KMS-11 (cell line): ENCODE measurements around the gene AKR1C2.
"Not testable (repeated sequence)": the region's sequence is repeated elsewhere in the genome, so short reads cannot be mapped to it uniquely, and the experiment has no call there.

Experiments used
- H2AFZ ChIP-seq: fragments of 200-600 bp; sonication (generic); 2 replicates; pipeline ENCODE4 v1.6.1; 2016; ENCODE audit warnings: antibody characterized with exemption, mixed run types, low read depth
- H3K27ac ChIP-seq: fragments of 200-600 bp; sonication (generic); 2 replicates; pipeline ENCODE4 v1.6.1; 2016; ENCODE audit warnings: mild to moderate bottlenecking, mixed run types
- H3K27me3 ChIP-seq: fragments of 200-600 bp; sonication (generic); 2 replicates; pipeline ENCODE4 v1.6.1; 2017; ENCODE audit warnings: mild to moderate bottlenecking, low read depth, mixed run types, moderate library complexity; ENCODE audit not compliant: insufficient read depth
- H3K36me3 ChIP-seq: fragments of 200-600 bp; sonication (generic); 2 replicates; pipeline ENCODE4 v1.6.1; 2017; ENCODE audit warnings: mild to moderate bottlenecking, mixed run types; ENCODE audit not compliant: insufficient read depth
- H3K4me1 ChIP-seq: fragments of 200-600 bp; sonication (generic); 2 replicates; pipeline ENCODE4 v1.6.1; 2016; ENCODE audit warnings: mild to moderate bottlenecking, low read depth, mixed run types; ENCODE audit not compliant: poor library complexity, severe bottlenecking
- H3K4me2 ChIP-seq: fragments of 200-600 bp; sonication (generic); 2 replicates; pipeline ENCODE4 v1.7.0; 2016; ENCODE audit warnings: mild to moderate bottlenecking, mixed run types
- H3K4me3 ChIP-seq: fragments of 200-600 bp; sonication (generic); IDR thresholded peaks from 2 replicates; pipeline ENCODE4 v1.6.1; 2017; ENCODE audit warnings: low read depth, low read length, mixed read lengths; ENCODE audit not compliant: insufficient read depth
- H3K79me2 ChIP-seq: fragments of 200-600 bp; sonication (generic); 2 replicates; pipeline ENCODE4 v1.6.1; 2016; ENCODE audit warnings: low read depth, mixed run types; ENCODE audit not compliant: insufficient read depth
- H3K9ac ChIP-seq: fragments of 200-600 bp; sonication (generic); 2 replicates; pipeline ENCODE4 v1.6.1; 2016; ENCODE audit warnings: mild to moderate bottlenecking, mixed run types
- H4K20me1 ChIP-seq: fragments of 200-600 bp; sonication (generic); 2 replicates; pipeline ENCODE4 v1.6.1; 2016; ENCODE audit warnings: mild to moderate bottlenecking, mixed run types; ENCODE audit not compliant: insufficient read depth
- TF ChIP-seq, protein P1 (sequence below): fragments of 200-600 bp; sonication (generic); conservative IDR thresholded peaks from 2 replicates; pipeline ENCODE4 v1.6.1; 2017; ENCODE audit warnings: low read depth, mild to moderate bottlenecking, antibody characterized with exemption, low read length, moderate library complexity, mixed read lengths

Gene AKR1C2

GRCh38 chr10:5030989-5031388, 27.3 kb upstream of the AKR1C2 start:
- Histone ChIP-seq H4K20me1 (no peaks in the 10 kb centered on the region), H3K79me2 (no peaks in the 10 kb centered on the region), H3K36me3 (no peaks in the 10 kb centered on the region), H3K27ac (no peak overlapping the region), H3K4me1 (no peaks in the 10 kb centered on the region), H2AFZ (no peak overlapping the region), H3K9ac (no peak overlapping the region), H3K27me3 (no peaks in the 10 kb centered on the region), H3K4me3 (no peak overlapping the region), H3K4me2 (no peak overlapping the region)
- TF ChIP-seq, protein P1, sequence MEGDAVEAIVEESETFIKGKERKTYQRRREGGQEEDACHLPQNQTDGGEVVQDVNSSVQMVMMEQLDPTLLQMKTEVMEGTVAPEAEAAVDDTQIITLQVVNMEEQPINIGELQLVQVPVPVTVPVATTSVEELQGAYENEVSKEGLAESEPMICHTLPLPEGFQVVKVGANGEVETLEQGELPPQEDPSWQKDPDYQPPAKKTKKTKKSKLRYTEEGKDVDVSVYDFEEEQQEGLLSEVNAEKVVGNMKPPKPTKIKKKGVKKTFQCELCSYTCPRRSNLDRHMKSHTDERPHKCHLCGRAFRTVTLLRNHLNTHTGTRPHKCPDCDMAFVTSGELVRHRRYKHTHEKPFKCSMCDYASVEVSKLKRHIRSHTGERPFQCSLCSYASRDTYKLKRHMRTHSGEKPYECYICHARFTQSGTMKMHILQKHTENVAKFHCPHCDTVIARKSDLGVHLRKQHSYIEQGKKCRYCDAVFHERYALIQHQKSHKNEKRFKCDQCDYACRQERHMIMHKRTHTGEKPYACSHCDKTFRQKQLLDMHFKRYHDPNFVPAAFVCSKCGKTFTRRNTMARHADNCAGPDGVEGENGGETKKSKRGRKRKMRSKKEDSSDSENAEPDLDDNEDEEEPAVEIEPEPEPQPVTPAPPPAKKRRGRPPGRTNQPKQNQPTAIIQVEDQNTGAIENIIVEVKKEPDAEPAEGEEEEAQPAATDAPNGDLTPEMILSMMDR = no peak

GRCh38 chr10:5025461-5025881, 21.8 kb upstream of the AKR1C2 start:
- H2AFZ ChIP-seq, H3K4me1 ChIP-seq, H3K9ac ChIP-seq, H3K36me3 ChIP-seq, H3K4me3 ChIP-seq, H3K4me2 ChIP-seq, H3K79me2 ChIP-seq, H3K27ac ChIP-seq, H3K27me3 ChIP-seq, H4K20me1 ChIP-seq: not testable (repeated sequence)

GRCh38 chr10:5023177-5023805, 19.6 kb upstream of the AKR1C2 start:
- no peak overlapping the region for H3K27ac ChIP-seq
- H3K4me3 ChIP-seq = no peak overlapping the region
- no peak overlapping the region for H2AFZ ChIP-seq
- H3K4me1 ChIP-seq = peaks cover 4% of the 10 kb centered on the region
- no peak overlapping the region for H3K4me2 ChIP-seq
- H3K9ac ChIP-seq = no peak overlapping the region
- no peaks in the 10 kb centered on the region for H3K27me3 ChIP-seq
- H4K20me1 ChIP-seq = no peaks in the 10 kb centered on the region
- H3K79me2 ChIP-seq = no peaks in the 10 kb centered on the region
- H3K36me3 ChIP-seq = no peaks in the 10 kb centered on the region
- TF ChIP-seq, protein P1 = no peak

- H3K27me3 ChIP-seq, H3K36me3 ChIP-seq, H4K20me1 ChIP-seq, H3K4me2 ChIP-seq, H3K9ac ChIP-seq, H3K27ac ChIP-seq, H2AFZ ChIP-seq, H3K79me2 ChIP-seq, H3K4me1 ChIP-seq, H3K4me3 ChIP-seq: not testable (repeated sequence)
Observed at GRCh38 chr10:5021624-5022290, 18.1 kb upstream of the AKR1C2 start.

- H3K79me2 ChIP-seq, H3K36me3 ChIP-seq, H3K4me1 ChIP-seq, H3K27me3 ChIP-seq, H2AFZ ChIP-seq, H3K9ac ChIP-seq, H3K27ac ChIP-seq, H3K4me2 ChIP-seq, H3K4me3 ChIP-seq, H4K20me1 ChIP-seq: not testable (repeated sequence)
Observed at GRCh38 chr10:5019770-5020612, 16.3 kb upstream of the AKR1C2 start.

GRCh38 chr10:5018671-5019277, 15.1 kb upstream of the AKR1C2 start:
- not testable (repeated sequence) for H4K20me1 ChIP-seq, H3K4me1 ChIP-seq, H3K27ac ChIP-seq, H3K4me2 ChIP-seq, H2AFZ ChIP-seq, H3K9ac ChIP-seq, H3K4me3 ChIP-seq, H3K36me3 ChIP-seq, H3K79me2 ChIP-seq, H3K27me3 ChIP-seq
